HepG2 (cell line): Measurements from ENCODE around the gene JAZF1. TPM values are rescaled to one million over a fixed set of nuclear protein-coding genes. Genes with fewer than 3 reads are reported as not detected.

Experiments used
- ATAC-seq: fragments of 200-7000 bp; cut with Tn5 transposase; 3 replicates; pipeline ENCODE4 v1.9.1; 2020; ENCODE audit warnings: mild to moderate bottlenecking, moderate library complexity
- BruUV-seq: library from RNA; stranded (reverse); fragments of 400-500 nt; replicated peaks from 2 replicates; lab custom pipeline; 2021; lab: Mats Ljungman, UMichigan
- CTCF ChIA-PET: fragments of 300-600 bp; formaldehyde crosslinking; extraction: SDS; loops from one replicate; lab custom pipeline; 2021; ENCODE audit warnings: low total read pairs, inconsistent platforms, low intra/inter-chr PET ratio; lab: Yijun Ruan, JAX
- POLR2A ChIA-PET: fragments of 350-600 bp; sonication (Branson Sonifier 250); formaldehyde crosslinking; loops from one replicate; lab custom pipeline; 2020; ENCODE audit warnings: antibody characterized with exemption, inconsistent platforms; lab: Yijun Ruan, JAX
- DNase-seq: peaks from one replicate; pipeline ENCODE4 v3.0.0-alpha.2; 2015; ENCODE audit warnings: low spot score
- FAIRE-seq: peaks from 3 replicates; lab custom pipeline; 2011; peaks lifted over from hg19 to GRCh38; lab: Jason Lieb, UNC
- H2AFZ ChIP-seq: one replicate; pipeline ENCODE4 v1.6.1; 2011; ENCODE audit warnings: low read length, inconsistent platforms
- H3K27ac ChIP-seq: fragments of 300-600 bp; 3 replicates; pipeline ENCODE4 v1.8.0; 2011; ENCODE audit warnings: mixed run types, mild to moderate bottlenecking, mixed read lengths, low read length, inconsistent platforms; ENCODE audit not compliant: insufficient read depth; ENCODE audit errors: extremely low read length
- H3K27me3 ChIP-seq, 2 experiments: fragments of 200-600 bp in 1 of 2; 2 replicates in 1 of 2; 3 replicates in 1 of 2; pipeline versions ENCODE4 v1.6.0 to v1.8.0; 2011; ENCODE audit warnings: low read length in 2 of 2, mild to moderate bottlenecking in 2 of 2, moderate library complexity in 2 of 2, inconsistent platforms in 1 of 2; ENCODE audit not compliant: insufficient read depth in 2 of 2, control insufficient read depth in 1 of 2
- H3K36me3 ChIP-seq, 2 experiments: fragments of 200-600 bp in 1 of 2; replicated peaks in 1 of 2; 2 replicates in 1 of 2; 3 replicates in 1 of 2; pipeline versions ENCODE4 v1.5.1 to v1.8.0; 2011; ENCODE audit warnings: low read length in 2 of 2, inconsistent platforms in 1 of 2; ENCODE audit not compliant: insufficient read depth in 2 of 2, control insufficient read depth in 1 of 2
- H3K4me1 ChIP-seq: 2 replicates; pipeline ENCODE4 v1.5.1; 2012; ENCODE audit warnings: low read length, inconsistent platforms; ENCODE audit not compliant: insufficient read depth
- H3K4me2 ChIP-seq: 2 replicates; pipeline ENCODE4 v1.6.0; 2011; ENCODE audit warnings: low read depth, low read length, inconsistent platforms
- H3K4me3 ChIP-seq, 3 experiments: fragments of 200-600 bp in 1 of 3; sonication (generic), shearing (Covaris generic) in 1 of 3; replicated peaks in 1 of 3; 2 replicates each; pipeline ENCODE4 v1.5.1; 2011 to 2016; ENCODE audit warnings: low read length in 3 of 3, inconsistent platforms in 2 of 3, low read depth in 2 of 3, mild to moderate bottlenecking in 2 of 3, control low read depth in 1 of 3, mixed read lengths in 1 of 3; ENCODE audit not compliant: insufficient read depth in 1 of 3
- H3K79me2 ChIP-seq: one replicate; pipeline ENCODE4 v1.6.1; 2011; ENCODE audit warnings: low read length, inconsistent platforms; ENCODE audit not compliant: insufficient read depth
- H3K9ac ChIP-seq: 2 replicates; pipeline ENCODE4 v1.6.0; 2011; ENCODE audit warnings: mild to moderate bottlenecking, low read depth, low read length, inconsistent platforms; ENCODE audit not compliant: insufficient read depth
- H3K9me3 ChIP-seq: 2 replicates; pipeline ENCODE4 v1.5.1; 2012; ENCODE audit warnings: mild to moderate bottlenecking, low read length
- H4K20me1 ChIP-seq: 2 replicates; pipeline ENCODE4 v1.6.0; 2011; ENCODE audit warnings: inconsistent platforms, mild to moderate bottlenecking, low read length, moderate library complexity; ENCODE audit not compliant: insufficient read depth
- ARNTL ChIP-seq: sonication (generic); formaldehyde crosslinking; IDR thresholded peaks from 2 replicates; pipeline ENCODE4 v1.4.0; 2020; ENCODE audit warnings: mild to moderate bottlenecking, missing genetic modification reagents
- ATF5 ChIP-seq: sonication (generic); formaldehyde crosslinking; IDR thresholded peaks from 2 replicates; pipeline ENCODE4 v1.4.0; 2020; ENCODE audit warnings: mild to moderate bottlenecking, low read depth, missing genetic modification reagents
- DRAP1 ChIP-seq: IDR thresholded peaks from 2 replicates; pipeline ENCODE4 v1.6.1; 2016; ENCODE audit warnings: missing genetic modification reagents, missing compliant biosample characterization
- FOXK2 ChIP-seq: fragments of 450-650 bp; IDR thresholded peaks from 2 replicates; pipeline ENCODE4 v1.6.1; 2016
- HIC2 ChIP-seq: sonication (generic); formaldehyde crosslinking; IDR thresholded peaks from 2 replicates; pipeline ENCODE4 v1.9.0; 2022; ENCODE audit warnings: low read depth, missing genetic modification reagents
- THAP7 ChIP-seq: sonication (generic); formaldehyde crosslinking; IDR thresholded peaks from 2 replicates; pipeline ENCODE4 v1.8.1; 2023; ENCODE audit warnings: mild to moderate bottlenecking, missing genetic modification reagents
- YY1 ChIP-seq: IDR thresholded peaks from 2 replicates; pipeline ENCODE4 v1.6.1; 2011; ENCODE audit warnings: low read length, low read depth, moderate library complexity, mild to moderate bottlenecking; ENCODE audit not compliant: insufficient read depth, insufficient replicate concordance
- ZNF10 ChIP-seq: sonication (generic); formaldehyde crosslinking; IDR thresholded peaks from 2 replicates; pipeline ENCODE4 v1.4.0; 2020; ENCODE audit warnings: mild to moderate bottlenecking, low read depth, missing genetic modification reagents, borderline replicate concordance
- ZNF513 ChIP-seq: sonication (generic); formaldehyde crosslinking; conservative IDR thresholded peaks from 2 replicates; pipeline ENCODE4 v1.5.0; 2020; ENCODE audit warnings: missing genetic modification reagents
- WGBS: methylation state at CpG from one replicate; pipeline ENCODE4 v1.1.6; 2017; ENCODE audit warnings: low lambda C conversion rate; 5-methylcytosine and 5-hydroxymethylcytosine counted together
- in situ Hi-C: cut with HindIII; loops from 2 replicates; pipeline ENCODE4 v1.10.0; 2017; ENCODE audit warnings: low pct_unique_long_range_greater_than_20kb; ENCODE audit not compliant: extremely low pct_ligation_motif_present
- intact Hi-C: fragments of 100-400 bp; cut with micrococcal nuclease; formaldehyde crosslinking; loops from one replicate; pipeline ENCODE4 v1.10.0; 2022; ENCODE audit not compliant: unreplicated experiment
- polyA plus RNA-seq, 8 experiments: library from polyadenylated mRNA; depleted of rRNA in 3 of 8; stranded (reverse) in 7 of 8; unstranded in 1 of 8; fragments of >200 nt; fragmentation: Illumina TruSeq in 4 of 8; extraction: Trizol in 4 of 8; gene quantifications; 2 replicates each; pipeline versions ENCODE4 v1.2.1 to v1.2.3, GENCODE V29; 2011 to 2016; ENCODE audit warnings: low read depth in 4 of 8, missing spikeins in 1 of 8, mixed read lengths in 1 of 8; ENCODE audit not compliant: insufficient read depth in 1 of 8
- total RNA-seq, 5 experiments: library from RNA; depleted of rRNA; stranded (reverse); fragments of >200 nt; fragmentation: Illumina TruSeq; extraction: Trizol; gene quantifications; 2 replicates each; pipeline ENCODE4 v1.2.3, GENCODE V29; 2016; ENCODE audit warnings: low read depth in 1 of 5

Gene JAZF1
- total and polyA plus RNA-seq, 2 of the 13 experiments (the other 11 are each of a cell fraction or from before 2014, with no cell fraction given) = not detected

GRCh38 chr7:27890205-27890849 is 290.3 kb downstream of the JAZF1 start:
- ATAC-seq = no peak
- H3K36me3 ChIP-seq = no peaks in the 10 kb centered on the region
- no peak overlapping the region for H3K27ac ChIP-seq
- no peaks in the 10 kb centered on the region for H3K9me3 ChIP-seq
- H3K79me2 ChIP-seq = no peaks in the 10 kb centered on the region
- CTCF ChIA-PET = no interaction called here
- no peak overlapping the region for H2AFZ ChIP-seq
- no peaks in the 10 kb centered on the region for H4K20me1 ChIP-seq
- intact Hi-C loops = no loop called here
- in situ Hi-C loops = no loop called here
- WGBS = 0% methylated on average over 1 of the region's 1 CpG
- no peaks in the 10 kb centered on the region for H3K4me1 ChIP-seq
- no peaks in the 10 kb centered on the region for H3K27me3 ChIP-seq
- no peak for FAIRE-seq
- H3K9ac ChIP-seq = no peak overlapping the region
- TF ChIP-seq ARNTL = no peak
- POLR2A ChIA-PET = no interaction called here
- H3K4me3 ChIP-seq = no peak overlapping the region
- no peak overlapping the region for H3K4me2 ChIP-seq
- BruUV-seq = no TSS peak
- DNase-seq = no peak

GRCh38 chr7:27889800-27890199 is 290.8 kb downstream of the JAZF1 start:
- no peaks in the 10 kb centered on the region for H3K4me1 ChIP-seq
- H3K27ac ChIP-seq = no peak overlapping the region
- no peak overlapping the region for H2AFZ ChIP-seq
- no peak overlapping the region for H3K4me3 ChIP-seq
- ATAC-seq (no peak), DNase-seq (no peak), FAIRE-seq (no peak)
- H3K79me2 ChIP-seq = no peaks in the 10 kb centered on the region
- H3K36me3 ChIP-seq = no peaks in the 10 kb centered on the region
- POLR2A ChIA-PET = no interaction called here
- H3K9me3 ChIP-seq = no peaks in the 10 kb centered on the region
- BruUV-seq = no TSS peak
- in situ Hi-C loops (no loop called here), intact Hi-C loops (no loop called here)
- H4K20me1 ChIP-seq = no peaks in the 10 kb centered on the region
- H3K27me3 ChIP-seq = peaks cover 0 to 3% of the 10 kb centered on the region in 2 experiments; a peak in 1 of 5 replicates
- H3K9ac ChIP-seq = no peak overlapping the region
- CTCF ChIA-PET = no interaction called here
- TF ChIP-seq DRAP1 (CRISPR knock-in tag) (no peak), FOXK2 (no peak), YY1 (no peak), ATF5 (no peak), THAP7 (CRISPR knock-in tag) (no peak), ZNF10 (CRISPR knock-in tag) (no peak), ZNF513 (CRISPR knock-in tag) (no peak), HIC2 (CRISPR knock-in tag) (no peak)
- WGBS = 31% methylated on average over 3 of the region's 3 CpGs
- H3K4me2 ChIP-seq = no peak overlapping the region
